NOMO-1 (cell line): ENCODE data around the gene ASIC4.

Experiments used
- DNase-seq, 2 experiments: peaks; one replicate each; lab custom pipeline; 2025; ENCODE audit not compliant: unreplicated experiment in 2 of 2; lab: John Stamatoyannopoulos, UW

The ASIC4 gene

GRCh38 chr2:219478916-219479315, 35.4 kb upstream of the ASIC4 start:
- no peak for DNase-seq

- no peak for DNase-seq
Observed at GRCh38 chr2:219480004-219480403, 34.3 kb upstream of the ASIC4 start.

GRCh38 chr2:219482674-219483405, 31.4 kb upstream of the ASIC4 start:
- no peak for DNase-seq

- no peak for DNase-seq
Observed at GRCh38 chr2:219483451-219484342, 30.6 kb upstream of the ASIC4 start.

- no peak for DNase-seq
Observed at GRCh38 chr2:219484343-219485200, 29.7 kb upstream of the ASIC4 start.

GRCh38 chr2:219485201-219485580, 29.1 kb upstream of the ASIC4 start:
- DNase-seq, result no peak

GRCh38 chr2:219486380-219486959, 27.8 kb upstream of the ASIC4 start:
- no peak for DNase-seq

- DNase-seq, result no peak
Observed at GRCh38 chr2:219488149-219488843, 26.0 kb upstream of the ASIC4 start.

- DNase-seq, result no peak
Observed at GRCh38 chr2:219488844-219489194, 25.5 kb upstream of the ASIC4 start.

GRCh38 chr2:219489315-219489714, 25.0 kb upstream of the ASIC4 start:
- no peak for DNase-seq

- no peak for DNase-seq
Observed at GRCh38 chr2:219490186-219490585, 24.1 kb upstream of the ASIC4 start.

GRCh38 chr2:219490600-219491130, 23.6 kb upstream of the ASIC4 start:
- no peak for DNase-seq

- DNase-seq, result no peak
Observed at GRCh38 chr2:219491278-219491963, 22.9 kb upstream of the ASIC4 start.

GRCh38 chr2:219492575-219492974, 21.7 kb upstream of the ASIC4 start:
- DNase-seq, result no peak

GRCh38 chr2:219493086-219493485, 21.2 kb upstream of the ASIC4 start:
- DNase-seq, result no peak

GRCh38 chr2:219494952-219495530, 19.2 kb upstream of the ASIC4 start:
- DNase-seq, result no peak

GRCh38 chr2:219495531-219496122, 18.7 kb upstream of the ASIC4 start:
- peak; percentile 36 to 41 for DNase-seq

- no peak for DNase-seq
Observed at GRCh38 chr2:219496247-219496824, 17.9 kb upstream of the ASIC4 start.
